HL-60 (cell line): ENCODE measurements around the gene ZFTA.

Experiments
- DNase-seq, 2 experiments: peaks; one replicate each; pipeline ENCODE4 v3.0.0-alpha.2; 2010 to 2020; ENCODE audit warnings: low read depth in 1 of 2, low spot score in 1 of 2
- H3K27ac ChIP-seq: fragments of 250-450 bp; sonication (Bioruptor Pico); replicated peaks from 2 replicates; pipeline ENCODE4 v1.5.1; 2020; ENCODE audit warnings: mild to moderate bottlenecking, moderate library complexity
- H3K27me3 ChIP-seq: fragments of 250-450 bp; sonication (Bioruptor Pico); 2 replicates; pipeline ENCODE4 v1.5.1; 2021; ENCODE audit warnings: mild to moderate bottlenecking, moderate library complexity; ENCODE audit not compliant: insufficient read depth, poor library complexity, severe bottlenecking
- H3K4me3 ChIP-seq: replicated peaks from 2 replicates; pipeline ENCODE4 v1.5.1; 2011; ENCODE audit warnings: mild to moderate bottlenecking, control low read depth, low read length; ENCODE audit not compliant: insufficient read depth
- GABPA ChIP-seq: IDR thresholded peaks from 2 replicates; pipeline ENCODE4 v1.6.1; 2012; ENCODE audit warnings: low read depth
- POLR2AphosphoS5 ChIP-seq: IDR thresholded peaks from 2 replicates; pipeline ENCODE4 v1.6.1; 2012; ENCODE audit warnings: low read depth
- SPI1 ChIP-seq: IDR thresholded peaks from 2 replicates; pipeline ENCODE4 v1.6.1; 2012; ENCODE audit warnings: low read depth, mild to moderate bottlenecking, borderline replicate concordance
- TF ChIP-seq, protein P1 (sequence below): IDR thresholded peaks from 2 replicates; pipeline ENCODE4 v1.6.1; 2012; ENCODE audit warnings: low read depth; ENCODE audit not compliant: insufficient replicate concordance
- TF ChIP-seq, protein P2 (sequence below): IDR thresholded peaks from one replicate; pipeline ENCODE4 v1.5.1; 2011; ENCODE audit warnings: low read length, control low read depth, inconsistent platforms; ENCODE audit not compliant: insufficient read depth

Gene ZFTA

DNA sequence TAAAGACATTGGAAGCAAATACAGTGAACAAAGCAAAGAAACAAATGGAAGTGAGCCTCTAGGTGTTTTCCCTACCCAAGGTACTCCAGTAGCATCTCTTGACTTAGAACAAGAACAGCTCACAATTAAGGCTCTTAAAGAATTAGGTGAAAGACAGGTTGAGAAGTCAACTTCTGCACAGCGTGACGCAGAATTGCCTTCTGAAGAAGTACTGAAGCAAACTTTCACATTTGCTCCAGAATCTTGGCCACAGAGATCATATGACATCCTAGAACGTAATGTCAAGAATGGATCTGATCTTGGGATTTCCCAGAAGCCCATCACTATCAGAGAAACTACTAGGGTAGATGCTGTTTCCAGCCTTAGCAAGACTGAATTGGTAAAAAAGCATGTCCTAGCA, 48.0 kb downstream of the ZFTA start:
- DNase-seq = no peak
- TF ChIP-seq, protein P1, sequence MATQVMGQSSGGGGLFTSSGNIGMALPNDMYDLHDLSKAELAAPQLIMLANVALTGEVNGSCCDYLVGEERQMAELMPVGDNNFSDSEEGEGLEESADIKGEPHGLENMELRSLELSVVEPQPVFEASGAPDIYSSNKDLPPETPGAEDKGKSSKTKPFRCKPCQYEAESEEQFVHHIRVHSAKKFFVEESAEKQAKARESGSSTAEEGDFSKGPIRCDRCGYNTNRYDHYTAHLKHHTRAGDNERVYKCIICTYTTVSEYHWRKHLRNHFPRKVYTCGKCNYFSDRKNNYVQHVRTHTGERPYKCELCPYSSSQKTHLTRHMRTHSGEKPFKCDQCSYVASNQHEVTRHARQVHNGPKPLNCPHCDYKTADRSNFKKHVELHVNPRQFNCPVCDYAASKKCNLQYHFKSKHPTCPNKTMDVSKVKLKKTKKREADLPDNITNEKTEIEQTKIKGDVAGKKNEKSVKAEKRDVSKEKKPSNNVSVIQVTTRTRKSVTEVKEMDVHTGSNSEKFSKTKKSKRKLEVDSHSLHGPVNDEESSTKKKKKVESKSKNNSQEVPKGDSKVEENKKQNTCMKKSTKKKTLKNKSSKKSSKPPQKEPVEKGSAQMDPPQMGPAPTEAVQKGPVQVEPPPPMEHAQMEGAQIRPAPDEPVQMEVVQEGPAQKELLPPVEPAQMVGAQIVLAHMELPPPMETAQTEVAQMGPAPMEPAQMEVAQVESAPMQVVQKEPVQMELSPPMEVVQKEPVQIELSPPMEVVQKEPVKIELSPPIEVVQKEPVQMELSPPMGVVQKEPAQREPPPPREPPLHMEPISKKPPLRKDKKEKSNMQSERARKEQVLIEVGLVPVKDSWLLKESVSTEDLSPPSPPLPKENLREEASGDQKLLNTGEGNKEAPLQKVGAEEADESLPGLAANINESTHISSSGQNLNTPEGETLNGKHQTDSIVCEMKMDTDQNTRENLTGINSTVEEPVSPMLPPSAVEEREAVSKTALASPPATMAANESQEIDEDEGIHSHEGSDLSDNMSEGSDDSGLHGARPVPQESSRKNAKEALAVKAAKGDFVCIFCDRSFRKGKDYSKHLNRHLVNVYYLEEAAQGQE = no peak
- TF ChIP-seq GABPA = no peak
- no peak for TF ChIP-seq POLR2AphosphoS5
- TF ChIP-seq, protein P2, sequence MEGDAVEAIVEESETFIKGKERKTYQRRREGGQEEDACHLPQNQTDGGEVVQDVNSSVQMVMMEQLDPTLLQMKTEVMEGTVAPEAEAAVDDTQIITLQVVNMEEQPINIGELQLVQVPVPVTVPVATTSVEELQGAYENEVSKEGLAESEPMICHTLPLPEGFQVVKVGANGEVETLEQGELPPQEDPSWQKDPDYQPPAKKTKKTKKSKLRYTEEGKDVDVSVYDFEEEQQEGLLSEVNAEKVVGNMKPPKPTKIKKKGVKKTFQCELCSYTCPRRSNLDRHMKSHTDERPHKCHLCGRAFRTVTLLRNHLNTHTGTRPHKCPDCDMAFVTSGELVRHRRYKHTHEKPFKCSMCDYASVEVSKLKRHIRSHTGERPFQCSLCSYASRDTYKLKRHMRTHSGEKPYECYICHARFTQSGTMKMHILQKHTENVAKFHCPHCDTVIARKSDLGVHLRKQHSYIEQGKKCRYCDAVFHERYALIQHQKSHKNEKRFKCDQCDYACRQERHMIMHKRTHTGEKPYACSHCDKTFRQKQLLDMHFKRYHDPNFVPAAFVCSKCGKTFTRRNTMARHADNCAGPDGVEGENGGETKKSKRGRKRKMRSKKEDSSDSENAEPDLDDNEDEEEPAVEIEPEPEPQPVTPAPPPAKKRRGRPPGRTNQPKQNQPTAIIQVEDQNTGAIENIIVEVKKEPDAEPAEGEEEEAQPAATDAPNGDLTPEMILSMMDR = no peak
- no peak for TF ChIP-seq SPI1
- no peaks in the 10 kb centered on the region for H3K27me3 ChIP-seq
- no peak overlapping the region for H3K4me3 ChIP-seq
- no peak overlapping the region for H3K27ac ChIP-seq

DNA sequence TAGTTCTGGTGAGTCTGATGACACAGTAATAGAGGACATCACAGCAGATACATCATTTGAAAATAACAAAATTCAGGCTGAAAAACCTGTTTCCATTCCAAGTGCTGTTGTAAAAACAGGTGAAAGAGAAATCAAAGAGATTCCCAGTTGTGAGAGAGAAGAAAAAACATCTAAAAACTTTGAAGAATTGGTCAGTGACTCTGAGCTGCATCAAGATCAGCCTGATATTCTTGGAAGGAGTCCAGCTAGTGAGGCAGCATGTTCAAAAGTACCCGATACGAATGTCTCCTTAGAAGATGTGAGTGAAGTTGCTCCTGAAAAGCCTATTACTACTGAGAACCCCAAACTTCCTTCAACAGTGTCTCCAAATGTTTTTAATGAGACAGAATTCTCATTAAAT, 48.6 kb downstream of the ZFTA start:
- H3K27me3 ChIP-seq = no peaks in the 10 kb centered on the region
- DNase-seq = no peak
- no peak overlapping the region for H3K27ac ChIP-seq
- H3K4me3 ChIP-seq = no peak overlapping the region
- TF ChIP-seq SPI1 (no peak), GABPA (no peak), POLR2AphosphoS5 (no peak)
- TF ChIP-seq, protein P1 = no peak
- TF ChIP-seq, protein P2 = no peak

DNA sequence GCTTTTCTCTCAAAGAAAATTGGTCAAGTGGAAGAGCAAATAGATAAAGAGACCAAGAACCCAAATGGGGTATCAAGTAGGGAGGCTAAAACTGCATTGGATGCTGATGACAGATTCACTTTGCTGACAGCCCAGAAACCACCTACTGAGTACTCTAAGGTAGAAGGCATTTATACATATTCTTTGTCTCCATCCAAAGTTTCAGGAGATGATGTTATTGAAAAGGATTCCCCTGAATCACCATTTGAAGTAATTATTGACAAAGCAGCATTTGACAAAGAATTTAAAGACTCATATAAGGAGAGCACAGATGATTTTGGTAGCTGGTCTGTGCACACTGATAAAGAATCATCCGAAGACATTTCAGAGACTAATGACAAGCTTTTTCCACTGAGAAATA, 49.6 kb downstream of the ZFTA start:
- no peak overlapping the region for H3K4me3 ChIP-seq
- DNase-seq = no peak
- no peak overlapping the region for H3K27ac ChIP-seq
- H3K27me3 ChIP-seq = no peaks in the 10 kb centered on the region
- no peak for TF ChIP-seq SPI1
- TF ChIP-seq, protein P2 = no peak
- TF ChIP-seq, protein P1 = no peak
